Fibroblast of pulmonary artery (primary cell): ENCODE data around the gene MED25.

Source experiments
- DNase-seq: peaks from one replicate; pipeline ENCODE4 v3.0.0-alpha.2; 2010; ENCODE audit warnings: low read depth
- H3K4me3 ChIP-seq: replicated peaks from 2 replicates; pipeline ENCODE4 v1.5.1; 2011; ENCODE audit warnings: low read depth, mild to moderate bottlenecking, control low read depth, low read length, moderate library complexity
- CTCF ChIP-seq: IDR thresholded peaks from 2 replicates; pipeline ENCODE4 v1.5.1; 2011; ENCODE audit warnings: mild to moderate bottlenecking, control low read depth, low read length, inconsistent platforms; ENCODE audit errors: missing control alignments

MED25 gene

DNA sequence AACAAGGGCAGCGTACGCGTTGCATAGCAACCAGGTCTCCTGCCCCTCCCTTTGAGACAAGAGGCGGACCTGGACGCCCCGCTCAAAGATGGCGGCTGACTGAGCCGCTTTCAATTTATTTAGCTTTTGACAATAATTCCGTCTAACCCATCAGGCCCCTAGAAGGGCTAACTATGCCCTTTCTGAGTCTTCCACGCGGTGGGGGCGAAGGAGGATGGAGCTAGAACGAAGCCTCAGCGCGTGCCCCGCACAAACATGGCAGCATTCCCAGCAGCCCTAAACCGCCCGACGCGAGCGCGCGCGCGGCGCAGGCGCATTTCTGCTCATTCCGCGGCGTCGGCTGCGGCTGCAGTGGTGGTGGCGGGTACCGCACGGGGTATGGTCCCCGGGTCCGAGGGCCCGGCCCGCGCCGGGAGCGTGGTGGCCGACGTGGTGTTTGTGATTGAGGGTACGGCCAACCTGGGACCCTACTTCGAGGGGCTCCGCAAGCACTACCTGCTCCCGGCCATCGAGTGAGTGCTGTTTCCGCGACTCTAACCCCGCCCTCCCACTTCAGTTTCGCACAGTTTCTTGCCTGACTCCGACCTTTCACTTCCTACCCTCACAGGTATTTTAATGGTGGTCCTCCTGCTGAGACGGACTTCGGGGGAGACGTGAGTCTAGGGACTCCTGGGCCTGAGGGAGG, at the start of gene MED25:
MED25 (plus strand) TSS at position 326 of the 685 bp plus-strand sequence; CDS start at position 379, 53 bp downstream.
- DNase-seq: peak; percentile 87
- no peak for TF ChIP-seq CTCF

GRCh38 chr19:49770529-49770928, 47.6 kb upstream of the MED25 start:
- no peak overlapping the region for H3K4me3 ChIP-seq
- TF ChIP-seq CTCF: no peak
- DNase-seq: no peak

More for the DNA sequence above, at the start of gene MED25:
- H3K4me3 ChIP-seq: peak within 1 kb of the TSS; percentile 99

- no peak for TF ChIP-seq CTCF
- no peak overlapping the region for H3K4me3 ChIP-seq
- DNase-seq: no peak
Measured at GRCh38 chr19:49771674-49772139, 46.4 kb upstream of the MED25 start.

DNA sequence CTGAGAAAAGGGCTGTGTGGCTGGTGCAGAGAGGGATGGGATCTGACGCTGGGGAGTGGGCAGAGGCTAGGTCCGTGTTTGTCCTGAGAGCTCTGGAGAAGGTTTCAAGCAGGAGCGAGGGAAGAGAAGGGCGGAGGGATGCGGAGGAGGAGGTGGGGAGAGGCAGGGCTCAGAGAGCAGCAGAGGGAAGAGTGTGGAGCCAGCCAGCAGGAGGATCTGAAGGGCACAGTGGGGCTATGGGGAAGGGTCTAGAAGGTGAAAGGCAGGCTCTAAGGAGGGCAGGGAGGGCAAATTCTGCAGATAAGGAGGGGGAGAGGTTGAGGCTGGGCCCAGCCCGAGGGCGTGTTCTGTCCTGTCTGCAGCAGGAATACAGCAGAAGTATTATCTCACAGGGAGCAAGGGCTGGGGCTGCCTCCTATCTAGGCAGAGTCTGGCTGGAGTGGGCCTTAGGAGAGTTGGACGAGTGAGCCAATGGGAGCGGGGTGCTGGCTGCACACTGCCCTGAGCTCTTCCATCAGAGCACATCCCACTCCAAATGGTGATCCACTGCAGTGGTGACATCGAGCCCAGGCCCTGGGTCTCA, 45.1 kb upstream of the MED25 start:
- no peak for TF ChIP-seq CTCF
- DNase-seq: no peak
- H3K4me3 ChIP-seq: no peak overlapping the region

- no peak for TF ChIP-seq CTCF
- no peak for DNase-seq
- H3K4me3 ChIP-seq: no peak overlapping the region
Measured at GRCh38 chr19:49773663-49774350, 44.3 kb upstream of the MED25 start.

GRCh38 chr19:49774969-49775368, 43.1 kb upstream of the MED25 start:
- no peak for DNase-seq
- no peak overlapping the region for H3K4me3 ChIP-seq
- TF ChIP-seq CTCF: no peak
